Panc1 (cell line): ENCODE measurements around the gene NCS1. TPM values are rescaled to one million over a fixed set of nuclear protein-coding genes. Genes with fewer than 3 reads are reported as not detected.

Experiments used
- ATAC-seq: fragments of 200-7000 bp; cut with Tn5 transposase; 2 replicates; pipeline ENCODE4 v1.9.1; 2020; ENCODE audit warnings: mild to moderate bottlenecking, moderate library complexity
- BruUV-seq: library from RNA; stranded (reverse); fragments of 400-500 nt; replicated peaks from 2 replicates; lab custom pipeline; 2021; lab: Mats Ljungman, UMichigan
- CTCF ChIA-PET: fragments of 300-600 bp; sonication (Branson Sonifier 250); formaldehyde crosslinking; loops from one replicate; lab custom pipeline; 2022; ENCODE audit warnings: antibody characterized with exemption; lab: Charles Lee
- POLR2A ChIA-PET: fragments of 300-600 bp; sonication (Branson Sonifier 250); formaldehyde crosslinking; loops from one replicate; lab custom pipeline; 2022; ENCODE audit warnings: antibody characterized with exemption; lab: Charles Lee
- DNase-seq: peaks from one replicate; pipeline ENCODE4 v3.0.0-alpha.2; 2010; ENCODE audit warnings: low read depth, low spot score
- H3K27ac ChIP-seq: 2 replicates; pipeline ENCODE4 v1.5.1; 2011; ENCODE audit warnings: mild to moderate bottlenecking, low read length, inconsistent platforms
- H3K27me3 ChIP-seq: fragments of 200-500 bp; sonication (Bioruptor generic); 2 replicates; pipeline ENCODE4 v1.6.0; 2014; ENCODE audit warnings: low read length, inconsistent platforms; ENCODE audit not compliant: control insufficient read depth, insufficient read depth
- H3K36me3 ChIP-seq: fragments of 200-500 bp; sonication (Bioruptor generic); 2 replicates; pipeline ENCODE4 v1.5.1; 2014; ENCODE audit warnings: inconsistent platforms, mild to moderate bottlenecking, low read length, moderate library complexity; ENCODE audit not compliant: control insufficient read depth, insufficient read depth
- H3K4me1 ChIP-seq: 2 replicates; pipeline ENCODE4 v1.5.1; 2011; ENCODE audit warnings: inconsistent platforms, mild to moderate bottlenecking, low read length, moderate library complexity; ENCODE audit not compliant: control insufficient read depth, insufficient read depth
- H3K4me3 ChIP-seq, 2 experiments: 2 replicates each; pipeline ENCODE4 v1.5.1; 2011 to 2012; ENCODE audit warnings: low read depth in 2 of 2, low read length in 2 of 2, mild to moderate bottlenecking in 2 of 2, inconsistent platforms in 1 of 2, moderate library complexity in 1 of 2
- H3K9me3 ChIP-seq: fragments of 200-500 bp; sonication (Bioruptor generic); 2 replicates; pipeline ENCODE4 v1.5.1; 2014; ENCODE audit warnings: low read depth, mild to moderate bottlenecking, inconsistent platforms, low read length, moderate library complexity; ENCODE audit not compliant: control insufficient read depth, insufficient read depth
- CTCF ChIP-seq: fragments of 450-650 bp; IDR thresholded peaks from 2 replicates; pipeline ENCODE4 v1.5.1; 2017; ENCODE audit warnings: mild to moderate bottlenecking
- POLR2AphosphoS5 ChIP-seq: IDR thresholded peaks from 2 replicates; pipeline ENCODE4 v1.6.1; 2012; ENCODE audit warnings: mild to moderate bottlenecking, low read depth, low read length, moderate library complexity
- REST ChIP-seq, 2 experiments: IDR thresholded peaks; 2 replicates each; pipeline ENCODE4 v1.6.1; 2011 to 2012; ENCODE audit warnings: low read depth in 2 of 2, control low read depth in 1 of 2, low read length in 1 of 2, mild to moderate bottlenecking in 1 of 2, moderate library complexity in 1 of 2; ENCODE audit not compliant: insufficient read depth in 1 of 2
- SIN3A ChIP-seq: IDR thresholded peaks from 2 replicates; pipeline ENCODE4 v1.6.1; 2012; ENCODE audit warnings: low read depth, mild to moderate bottlenecking, low read length, moderate library complexity, borderline replicate concordance; ENCODE audit not compliant: insufficient read depth
- TCF7L2 ChIP-seq: IDR thresholded peaks from 2 replicates; pipeline ENCODE4 v1.6.1; 2011; ENCODE audit warnings: mild to moderate bottlenecking, low read depth, low read length, inconsistent platforms
- in situ Hi-C: cut with HindIII; loops from 2 replicates; pipeline ENCODE4 v1.10.0; 2016; ENCODE audit warnings: low sequenced_read_pairs, low pct_unique_long_range_greater_than_20kb
- intact Hi-C: fragments of 100-400 bp; cut with micrococcal nuclease; formaldehyde crosslinking; loops from one replicate; pipeline ENCODE4 v1.10.0; 2022; ENCODE audit not compliant: unreplicated experiment
- total RNA-seq: library from RNA; stranded (reverse); gene quantifications from one replicate; pipeline ENCODE4 v1.2.1, GENCODE V29; 2021; ENCODE audit not compliant: unreplicated experiment

NCS1 gene
- total RNA-seq, 1 experiment from 2014 or later, result 31.6 TPM

- Histone ChIP-seq H3K4me3 (peak overlapping the region in 1 of 2 experiments; percentile 9; a peak in 1 of 4 replicates), H3K36me3 (no peaks in the 10 kb centered on the region), H3K27ac (peak overlapping the region; percentile 71), H3K4me1 (peaks cover 40% of the 10 kb centered on the region), H3K27me3 (no peaks in the 10 kb centered on the region), H3K9me3 (no peaks in the 10 kb centered on the region)
- ATAC-seq (0 out of 2 replicates have a peak, but pooled peaks have one; percentile 6), DNase-seq (no peak)
- ChIA-PET CTCF (no interaction called here), POLR2A (no interaction called here)
- intact Hi-C loops, result no loop called here
- in situ Hi-C loops, result no loop called here
- BruUV-seq, result no TSS peak
- no peak for TF ChIP-seq REST (IDR thresholded peaks at IDR 0.05; ENCODE audit: insufficient read depth in 1 of 2, low read depth in 2 of 2, low read length in 1 of 2)
- no peak for TF ChIP-seq POLR2AphosphoS5
- TF ChIP-seq TCF7L2, result no peak
- TF ChIP-seq CTCF, result no peak
- no peak for TF ChIP-seq SIN3A
These were observed 11.0 kb downstream of the NCS1 start for GRCh38 chr9:130183133-130183762.

- no peaks in the 10 kb centered on the region for H3K27me3 ChIP-seq
- ATAC-seq (no peak), DNase-seq (no peak)
- TF ChIP-seq CTCF, result no peak
- TF ChIP-seq POLR2AphosphoS5, result no peak
- TF ChIP-seq TCF7L2, result no peak
- no peak for TF ChIP-seq REST (IDR thresholded peaks at IDR 0.05; ENCODE audit: insufficient read depth in 1 of 2, low read depth in 2 of 2, low read length in 1 of 2)
- no peak for TF ChIP-seq SIN3A
- no peaks in the 10 kb centered on the region for H3K36me3 ChIP-seq
- H3K4me3 ChIP-seq, result no peak overlapping the region
- no TSS peak for BruUV-seq
- H3K9me3 ChIP-seq, result no peaks in the 10 kb centered on the region
- ChIA-PET CTCF (no interaction called here), POLR2A (interaction anchor here (0.7 kb wide), 1 partner anchor 8 kb away, joined by 3 read pairs; no protein-coding TSS in a partner anchor)
- H3K27ac ChIP-seq, result no peak overlapping the region
- H3K4me1 ChIP-seq, result peaks cover 40% of the 10 kb centered on the region
- in situ Hi-C loops (no loop called here), intact Hi-C loops (no loop called here)
These were observed 12.8 kb downstream of the NCS1 start for GRCh38 chr9:130185017-130185416.
